Renal cortex interstitium (tissue), 11 donors: ENCODE results near the gene C10orf53. TPM values are rescaled to one million over a fixed set of nuclear protein-coding genes. Genes with fewer than 3 reads are reported as not detected.

Source experiments
- DNase-seq, 11 donors: peaks; one replicate each; pipeline ENCODE4 v3.0.0-alpha.2; 2013; ENCODE audit warnings: low read depth in 9 of 11, low spot score in 4 of 11; ENCODE audit errors: extremely low read depth in 1 of 11
- polyA plus RNA-seq, 3 donors: library from polyadenylated mRNA; unstranded; fragments of 120-200 nt; gene quantifications; one replicate each; pipeline ENCODE4 v1.2.1, GENCODE V29; 2013; ENCODE audit not compliant: insufficient read length in 3 of 3

C10orf53 gene
- polyA plus RNA-seq, 3 donors, result not detected

- no peak for DNase-seq
These were observed 28.2 kb upstream of the C10orf53 start for GRCh38 chr10:49651039-49651835.

- DNase-seq, result no peak
These were observed 27.5 kb upstream of the C10orf53 start for GRCh38 chr10:49651917-49652316.

- DNase-seq, result no peak
These were observed 26.8 kb upstream of the C10orf53 start for GRCh38 chr10:49652421-49653272.

- no peak for DNase-seq
These were observed 26.1 kb upstream of the C10orf53 start for GRCh38 chr10:49653273-49653929.

- no peak for DNase-seq
These were observed 25.3 kb upstream of the C10orf53 start for GRCh38 chr10:49654036-49654693.

- DNase-seq, result no peak
These were observed 24.4 kb upstream of the C10orf53 start for GRCh38 chr10:49655099-49655498.

GRCh38 chr10:49656845-49657493 lies 22.5 kb upstream of the C10orf53 start:
- DNase-seq, result no peak

- DNase-seq, result no peak
These were observed 21.8 kb upstream of the C10orf53 start for GRCh38 chr10:49657606-49658005.

- no peak for DNase-seq
These were observed 18.2 kb upstream of the C10orf53 start for GRCh38 chr10:49661140-49661856.

- DNase-seq, result no peak
These were observed 17.2 kb upstream of the C10orf53 start for GRCh38 chr10:49662169-49662830.

GRCh38 chr10:49663596-49663995 lies 15.9 kb upstream of the C10orf53 start:
- DNase-seq, result no peak

GRCh38 chr10:49664006-49664841 lies 15.2 kb upstream of the C10orf53 start:
- no peak for DNase-seq

GRCh38 chr10:49664842-49665355 lies 14.6 kb upstream of the C10orf53 start:
- no peak for DNase-seq

- DNase-seq, result no peak
These were observed 13.3 kb upstream of the C10orf53 start for GRCh38 chr10:49666054-49666615.

- no peak for DNase-seq
These were observed 12.8 kb upstream of the C10orf53 start for GRCh38 chr10:49666685-49667084.

GRCh38 chr10:49667991-49668390 lies 11.5 kb upstream of the C10orf53 start:
- DNase-seq, result no peak
